ENCODE results near the gene EEF1AKMT1. TPM values are rescaled to one million over a fixed set of nuclear protein-coding genes. Genes with fewer than 3 reads are reported as not detected.

The EEF1AKMT1 gene
- total RNA-seq, 1 experiment from 2014 or later, result 9.8 TPM

DNA sequence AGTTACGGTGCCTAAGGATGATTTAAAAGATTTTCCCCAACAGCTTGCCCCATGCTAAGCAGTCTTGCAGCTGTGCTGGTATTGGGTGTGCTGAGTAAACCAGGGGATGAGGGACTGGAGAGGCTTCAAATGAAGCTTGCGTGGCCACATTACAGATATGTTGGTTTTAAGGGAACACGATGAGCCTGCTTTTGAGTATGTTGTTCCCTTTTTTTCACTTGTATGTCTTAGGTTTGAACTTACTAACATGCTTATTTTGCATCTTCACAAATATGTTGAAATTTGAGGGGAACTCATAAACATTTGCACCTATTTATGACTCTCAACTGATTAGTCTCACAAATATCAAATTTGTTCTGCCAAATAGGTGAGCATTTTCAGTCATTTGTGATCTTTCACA lies 72.3 kb downstream of the EEF1AKMT1 start:
- POLR2A ChIA-PET, result no interaction called here

More for the DNA sequence above, 72.3 kb downstream of the EEF1AKMT1 start:
- Histone ChIP-seq H3K9me2 (ENCODE audit: insufficient read depth) (no peaks in the 10 kb centered on the region), H3K9ac (ENCODE audit: low read length) (no peak overlapping the region), H3K4me3 (replicated peaks in 1 of 2; ENCODE audit: low read depth in 1 of 2, low read length in 2 of 2) (no peak overlapping the region), H3K4me1 (ENCODE audit: control insufficient read depth in 1 of 2, insufficient read depth in 2 of 2, low read length in 2 of 2) (peaks cover 3 to 19% of the 10 kb centered on the region in 2 experiments; a peak in 3 of 4 replicates), H3K79me2 (ENCODE audit: insufficient read depth, low read length) (no peaks in the 10 kb centered on the region), H3K27me3 (ENCODE audit: insufficient read depth, low read length) (no peaks in the 10 kb centered on the region), H2AFZ (ENCODE audit: low read depth, low read length, poor library complexity, severe bottlenecking) (no peak overlapping the region), H3K9me3 (ENCODE audit: control insufficient read depth in 1 of 2, insufficient read depth in 1 of 2, low read depth in 1 of 2, low read length in 2 of 2) (no peaks in the 10 kb centered on the region), H3K27ac (ENCODE audit: low read depth, low read length) (no peak overlapping the region), H3K4me2 (ENCODE audit: low read length) (no peak overlapping the region), H4K20me1 (ENCODE audit: insufficient read depth) (no peaks in the 10 kb centered on the region), H3K36me3 (ENCODE audit: control insufficient read depth in 1 of 2, insufficient read depth in 2 of 2, low read length in 2 of 2) (no peaks in the 10 kb centered on the region)
- ATAC-seq (no peak), DNase-seq (ENCODE audit: low read depth, low spot score) (no peak)
- ChIA-PET CTCF (no interaction called here), RAD21 (ENCODE audit: low non-redundant PET in 1 of 2, low total read pairs in 2 of 2, uncharacterized antibody in 2 of 2, unreplicated experiment in 2 of 2) (no interaction called here)
- intact Hi-C loops (cut with micrococcal nuclease), result loop anchor here (10.0 kb wide), 1 partner anchor 507 kb away; the partner anchor contains the start of gene GJB2
- TF ChIP-seq ZNF274 (IDR thresholded peaks at IDR 0.05; ENCODE audit: low read depth, low read length), result no peak
- TF ChIP-seq FOSL1 (IDR thresholded peaks at IDR 0.05; ENCODE audit: low read depth), result no peak
- TF ChIP-seq, protein P1, sequence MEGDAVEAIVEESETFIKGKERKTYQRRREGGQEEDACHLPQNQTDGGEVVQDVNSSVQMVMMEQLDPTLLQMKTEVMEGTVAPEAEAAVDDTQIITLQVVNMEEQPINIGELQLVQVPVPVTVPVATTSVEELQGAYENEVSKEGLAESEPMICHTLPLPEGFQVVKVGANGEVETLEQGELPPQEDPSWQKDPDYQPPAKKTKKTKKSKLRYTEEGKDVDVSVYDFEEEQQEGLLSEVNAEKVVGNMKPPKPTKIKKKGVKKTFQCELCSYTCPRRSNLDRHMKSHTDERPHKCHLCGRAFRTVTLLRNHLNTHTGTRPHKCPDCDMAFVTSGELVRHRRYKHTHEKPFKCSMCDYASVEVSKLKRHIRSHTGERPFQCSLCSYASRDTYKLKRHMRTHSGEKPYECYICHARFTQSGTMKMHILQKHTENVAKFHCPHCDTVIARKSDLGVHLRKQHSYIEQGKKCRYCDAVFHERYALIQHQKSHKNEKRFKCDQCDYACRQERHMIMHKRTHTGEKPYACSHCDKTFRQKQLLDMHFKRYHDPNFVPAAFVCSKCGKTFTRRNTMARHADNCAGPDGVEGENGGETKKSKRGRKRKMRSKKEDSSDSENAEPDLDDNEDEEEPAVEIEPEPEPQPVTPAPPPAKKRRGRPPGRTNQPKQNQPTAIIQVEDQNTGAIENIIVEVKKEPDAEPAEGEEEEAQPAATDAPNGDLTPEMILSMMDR (IDR thresholded peaks at IDR 0.05 in 2 of 3, conservative IDR thresholded peaks at IDR 0.05 in 1 of 3; ENCODE audit: borderline replicate concordance in 1 of 3, insufficient read depth in 1 of 3, low read depth in 2 of 3, low read length in 2 of 3), result no peak
- TF ChIP-seq, protein P2, sequence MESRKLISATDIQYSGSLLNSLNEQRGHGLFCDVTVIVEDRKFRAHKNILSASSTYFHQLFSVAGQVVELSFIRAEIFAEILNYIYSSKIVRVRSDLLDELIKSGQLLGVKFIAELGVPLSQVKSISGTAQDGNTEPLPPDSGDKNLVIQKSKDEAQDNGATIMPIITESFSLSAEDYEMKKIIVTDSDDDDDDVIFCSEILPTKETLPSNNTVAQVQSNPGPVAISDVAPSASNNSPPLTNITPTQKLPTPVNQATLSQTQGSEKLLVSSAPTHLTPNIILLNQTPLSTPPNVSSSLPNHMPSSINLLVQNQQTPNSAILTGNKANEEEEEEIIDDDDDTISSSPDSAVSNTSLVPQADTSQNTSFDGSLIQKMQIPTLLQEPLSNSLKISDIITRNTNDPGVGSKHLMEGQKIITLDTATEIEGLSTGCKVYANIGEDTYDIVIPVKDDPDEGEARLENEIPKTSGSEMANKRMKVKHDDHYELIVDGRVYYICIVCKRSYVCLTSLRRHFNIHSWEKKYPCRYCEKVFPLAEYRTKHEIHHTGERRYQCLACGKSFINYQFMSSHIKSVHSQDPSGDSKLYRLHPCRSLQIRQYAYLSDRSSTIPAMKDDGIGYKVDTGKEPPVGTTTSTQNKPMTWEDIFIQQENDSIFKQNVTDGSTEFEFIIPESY (IDR thresholded peaks at IDR 0.05; ENCODE audit: extremely low read depth, insufficient replicate concordance, low read length), result no peak
- TF ChIP-seq, protein P3, sequence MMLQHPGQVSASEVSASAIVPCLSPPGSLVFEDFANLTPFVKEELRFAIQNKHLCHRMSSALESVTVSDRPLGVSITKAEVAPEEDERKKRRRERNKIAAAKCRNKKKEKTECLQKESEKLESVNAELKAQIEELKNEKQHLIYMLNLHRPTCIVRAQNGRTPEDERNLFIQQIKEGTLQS (IDR thresholded peaks at IDR 0.05), result no peak
- no peak for TF ChIP-seq ZFX (IDR thresholded peaks at IDR 0.05)
- TF ChIP-seq, protein P4, sequence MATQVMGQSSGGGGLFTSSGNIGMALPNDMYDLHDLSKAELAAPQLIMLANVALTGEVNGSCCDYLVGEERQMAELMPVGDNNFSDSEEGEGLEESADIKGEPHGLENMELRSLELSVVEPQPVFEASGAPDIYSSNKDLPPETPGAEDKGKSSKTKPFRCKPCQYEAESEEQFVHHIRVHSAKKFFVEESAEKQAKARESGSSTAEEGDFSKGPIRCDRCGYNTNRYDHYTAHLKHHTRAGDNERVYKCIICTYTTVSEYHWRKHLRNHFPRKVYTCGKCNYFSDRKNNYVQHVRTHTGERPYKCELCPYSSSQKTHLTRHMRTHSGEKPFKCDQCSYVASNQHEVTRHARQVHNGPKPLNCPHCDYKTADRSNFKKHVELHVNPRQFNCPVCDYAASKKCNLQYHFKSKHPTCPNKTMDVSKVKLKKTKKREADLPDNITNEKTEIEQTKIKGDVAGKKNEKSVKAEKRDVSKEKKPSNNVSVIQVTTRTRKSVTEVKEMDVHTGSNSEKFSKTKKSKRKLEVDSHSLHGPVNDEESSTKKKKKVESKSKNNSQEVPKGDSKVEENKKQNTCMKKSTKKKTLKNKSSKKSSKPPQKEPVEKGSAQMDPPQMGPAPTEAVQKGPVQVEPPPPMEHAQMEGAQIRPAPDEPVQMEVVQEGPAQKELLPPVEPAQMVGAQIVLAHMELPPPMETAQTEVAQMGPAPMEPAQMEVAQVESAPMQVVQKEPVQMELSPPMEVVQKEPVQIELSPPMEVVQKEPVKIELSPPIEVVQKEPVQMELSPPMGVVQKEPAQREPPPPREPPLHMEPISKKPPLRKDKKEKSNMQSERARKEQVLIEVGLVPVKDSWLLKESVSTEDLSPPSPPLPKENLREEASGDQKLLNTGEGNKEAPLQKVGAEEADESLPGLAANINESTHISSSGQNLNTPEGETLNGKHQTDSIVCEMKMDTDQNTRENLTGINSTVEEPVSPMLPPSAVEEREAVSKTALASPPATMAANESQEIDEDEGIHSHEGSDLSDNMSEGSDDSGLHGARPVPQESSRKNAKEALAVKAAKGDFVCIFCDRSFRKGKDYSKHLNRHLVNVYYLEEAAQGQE (IDR thresholded peaks at IDR 0.05; ENCODE audit: low read depth), result no peak
- no TSS peak for BruUV-seq (replicated peaks)
